Activated B cell treated with CpG ODN at 0.5 μM for 24 hours (primary cell): ENCODE data around the gene RCE1. TPM values are rescaled to one million over a fixed set of nuclear protein-coding genes. Genes with fewer than 3 reads are reported as not detected.

Source experiments
- ATAC-seq: fragments of 200-7000 bp; cut with Tn5 transposase; one replicate; pipeline ENCODE4 v1.10.0; 2021; ENCODE audit warnings: low read depth, mild to moderate bottlenecking, moderate library complexity
- CTCF ChIA-PET: fragments of 350-600 bp; sonication (Branson Sonifier 250); formaldehyde crosslinking; loops from one replicate; lab custom pipeline; 2021; ENCODE audit warnings: antibody characterized with exemption; lab: Charles Lee
- POLR2A ChIA-PET: fragments of 350-600 bp; sonication (Branson Sonifier 250); formaldehyde crosslinking; loops from one replicate; lab custom pipeline; 2021; ENCODE audit warnings: antibody characterized with exemption; lab: Charles Lee
- DNase-seq: peaks from one replicate; pipeline ENCODE4 v3.0.0; 2022
- H3K27ac Mint-ChIP-seq: one replicate; pipeline ENCODE4 v1.8.0; 2020; ENCODE audit warnings: mixed read lengths
- H3K27me3 Mint-ChIP-seq: one replicate; pipeline ENCODE4 v1.8.0; 2021; ENCODE audit warnings: mixed read lengths
- H3K36me3 Mint-ChIP-seq: one replicate; pipeline ENCODE4 v1.8.0; 2021; ENCODE audit warnings: low read depth, mixed read lengths
- H3K4me1 Mint-ChIP-seq: one replicate; pipeline ENCODE4 v1.8.0; 2021; ENCODE audit warnings: mixed read lengths
- H3K4me3 Mint-ChIP-seq: one replicate; pipeline ENCODE4 v1.8.0; 2020; ENCODE audit warnings: mild to moderate bottlenecking, mixed read lengths
- H3K9me3 Mint-ChIP-seq: one replicate; pipeline ENCODE4 v1.8.0; 2020; ENCODE audit warnings: mixed read lengths
- CTCF ChIP-seq: fragments of 200-600 bp; IDR thresholded peaks from one replicate; pipeline ENCODE4 v1.8.0; 2022; ENCODE audit warnings: antibody characterized with exemption, mild to moderate bottlenecking
- intact Hi-C: fragments of 100-400 bp; cut with micrococcal nuclease; formaldehyde crosslinking; loops from one replicate; pipeline ENCODE4 v1.15.1; 2024
- total RNA-seq: library from RNA; stranded (reverse); gene quantifications from 2 replicates; pipeline ENCODE4 v1.2.3, GENCODE V29; 2022

Gene RCE1
- total RNA-seq, 1 donor from 2014 or later, result 21.4 TPM

- ATAC-seq, result no peak
Observed at GRCh38 chr11:66834943-66835342, 8.3 kb upstream of the RCE1 start.

GRCh38 chr11:66835768-66836405, 7.4 kb upstream of the RCE1 start:
- Mint-ChIP-seq H3K4me3 (no peak overlapping the region), H3K27ac (peak overlapping the region; percentile 5), H3K4me1 (peaks cover 31% of the 10 kb centered on the region), H3K36me3 (peaks cover 35% of the 10 kb centered on the region), H3K27me3 (no peaks in the 10 kb centered on the region), H3K9me3 (no peaks in the 10 kb centered on the region)
- intact Hi-C loops, result loop anchor here (2.0 kb wide), 1 partner anchor 47 kb away; no protein-coding TSS in a partner anchor
- POLR2A ChIA-PET, result no interaction called here
- CTCF ChIA-PET, result interaction anchor here (3.6 kb wide), 1 partner anchor 141 kb away, joined by 61 read pairs; no protein-coding TSS in a partner anchor
- ATAC-seq, result no peak
- DNase-seq, result no peak
- TF ChIP-seq CTCF, result no peak

More at GRCh38 chr11:66834943-66835342, 8.3 kb upstream of the RCE1 start:
- ChIA-PET CTCF (interaction anchor here (0.6 to 3.6 kb wide), 8 partner anchors 8 to 257 kb away, joined by 3 to 61 read pairs (median 3); no protein-coding TSS in a partner anchor), POLR2A (interaction anchor here (1.0 to 1.6 kb wide), 4 partner anchors 8 to 156 kb away, joined by 4 to 11 read pairs (median 4); partner anchors contain the start of gene RCE1)
- H3K27ac Mint-ChIP-seq, result no peak overlapping the region
- no peak overlapping the region for H3K4me3 Mint-ChIP-seq
- DNase-seq, result no peak
- H3K36me3 Mint-ChIP-seq, result peaks cover 30% of the 10 kb centered on the region
- no peaks in the 10 kb centered on the region for H3K9me3 Mint-ChIP-seq
- H3K27me3 Mint-ChIP-seq, result no peaks in the 10 kb centered on the region
- H3K4me1 Mint-ChIP-seq, result peaks cover 22% of the 10 kb centered on the region
- intact Hi-C loops, result loop anchor here (1.0 to 2.0 kb wide), 5 partner anchors 48 to 427 kb away; no protein-coding TSS in a partner anchor
- no peak for TF ChIP-seq CTCF

GRCh38 chr11:66840317-66841091, 2.7 kb upstream of the RCE1 start:
- no peaks in the 10 kb centered on the region for H3K9me3 Mint-ChIP-seq
- peaks cover 32% of the 10 kb centered on the region for H3K36me3 Mint-ChIP-seq
- ChIA-PET CTCF (interaction anchor here (0.6 to 0.9 kb wide), 2 partner anchors 44 to 542 kb away, joined by 3 to 4 read pairs; no protein-coding TSS in a partner anchor), POLR2A (interaction anchor here (0.7 to 7.4 kb wide), 5 partner anchors 13 to 394 kb away, joined by 3 to 123 read pairs (median 5); no protein-coding TSS in a partner anchor)
- peak overlapping the region; percentile 65 for H3K27ac Mint-ChIP-seq
- ATAC-seq, result no peak
- no peak for TF ChIP-seq CTCF
- H3K27me3 Mint-ChIP-seq, result no peaks in the 10 kb centered on the region
- peaks cover 51% of the 10 kb centered on the region for H3K4me1 Mint-ChIP-seq
- no peak for DNase-seq
- intact Hi-C loops, result loop anchor here (10.0 kb wide), 1 partner anchor 296 kb away; the partner anchor contains the start of genes ACTN3 and ZDHHC24
- peak overlapping the region; percentile 5 for H3K4me3 Mint-ChIP-seq

GRCh38 chr11:66841861-66842260, 1.4 kb upstream of the RCE1 start:
- peaks cover 37% of the 10 kb centered on the region for H3K36me3 Mint-ChIP-seq
- ATAC-seq (no peak), DNase-seq (no peak)
- H3K9me3 Mint-ChIP-seq, result no peaks in the 10 kb centered on the region
- no peaks in the 10 kb centered on the region for H3K27me3 Mint-ChIP-seq
- peak overlapping the region; percentile 92 for H3K4me3 Mint-ChIP-seq
- TF ChIP-seq CTCF, result no peak
- peak overlapping the region; percentile 88 for H3K27ac Mint-ChIP-seq
- POLR2A ChIA-PET, result interaction anchor here (0.5 to 7.4 kb wide), 15 partner anchors 7 to 469 kb away, joined by 3 to 123 read pairs (median 8); partner anchors contain the start of genes ACTN3, DPP3, PELI3 and RBM14
- peaks cover 46% of the 10 kb centered on the region for H3K4me1 Mint-ChIP-seq
- CTCF ChIA-PET, result interaction anchor here (1.1 to 1.4 kb wide), 2 partner anchors 8 to 262 kb away, joined by 3 to 5 read pairs; no protein-coding TSS in a partner anchor
- intact Hi-C loops, result loop anchor here (2.0 to 10.0 kb wide), 2 partner anchors 297 to 789 kb away; partner anchors contain the start of genes ACTN3, SF3B2 and ZDHHC24
